NCI-H2081 (cell line): ENCODE results near the gene GPC5.
"Not testable (repeated sequence)": the region's sequence is repeated elsewhere in the genome, so short reads cannot be mapped to it uniquely, and the experiment has no call there.

Experiments used
- DNase-seq, 2 experiments: peaks; one replicate each; lab custom pipeline; 2025; lab: John Stamatoyannopoulos, UW

Gene GPC5

DNA sequence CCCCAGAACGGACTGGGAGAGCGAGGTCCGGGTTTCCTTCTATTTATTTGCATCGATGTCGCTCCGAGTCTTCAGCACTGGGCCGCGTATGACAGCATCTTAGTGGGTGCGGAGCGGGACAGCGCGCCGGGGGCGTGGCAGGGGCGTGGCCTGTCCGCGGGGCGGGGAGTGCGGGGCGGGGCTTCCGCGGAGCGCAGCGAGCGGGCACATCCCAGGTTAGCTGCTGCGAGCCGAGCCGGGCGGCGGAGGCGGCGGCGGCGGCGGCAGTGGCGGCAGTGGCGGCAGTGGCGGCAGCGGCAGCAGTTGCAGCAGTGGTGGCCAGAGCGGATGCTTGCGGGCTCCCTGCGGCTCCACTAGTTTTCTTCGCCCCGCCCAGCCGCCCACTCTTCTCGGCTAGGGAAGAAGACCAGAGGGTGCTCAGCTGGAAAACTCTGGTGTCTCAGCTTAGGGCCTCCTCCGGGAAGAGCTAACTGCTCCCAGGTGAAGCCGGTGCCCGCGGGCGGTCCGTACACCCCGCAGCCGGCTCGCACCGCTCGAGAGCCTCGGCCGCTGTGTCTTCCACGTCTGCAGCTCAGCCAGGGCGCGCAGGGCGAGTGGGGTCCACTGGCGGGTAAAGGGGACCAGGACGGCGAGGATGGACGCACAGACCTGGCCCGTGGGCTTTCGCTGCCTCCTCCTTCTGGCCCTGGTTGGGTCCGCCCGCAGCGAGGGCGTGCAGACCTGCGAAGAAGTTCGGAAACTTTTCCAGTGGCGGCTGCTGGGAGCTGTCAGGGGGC lies at the start of gene GPC5:
Gene GPC5 (plus strand): TSS at position 209 of the 776 bp plus-strand sequence.
- DNase-seq: peak; percentile 63 to 67

DNA sequence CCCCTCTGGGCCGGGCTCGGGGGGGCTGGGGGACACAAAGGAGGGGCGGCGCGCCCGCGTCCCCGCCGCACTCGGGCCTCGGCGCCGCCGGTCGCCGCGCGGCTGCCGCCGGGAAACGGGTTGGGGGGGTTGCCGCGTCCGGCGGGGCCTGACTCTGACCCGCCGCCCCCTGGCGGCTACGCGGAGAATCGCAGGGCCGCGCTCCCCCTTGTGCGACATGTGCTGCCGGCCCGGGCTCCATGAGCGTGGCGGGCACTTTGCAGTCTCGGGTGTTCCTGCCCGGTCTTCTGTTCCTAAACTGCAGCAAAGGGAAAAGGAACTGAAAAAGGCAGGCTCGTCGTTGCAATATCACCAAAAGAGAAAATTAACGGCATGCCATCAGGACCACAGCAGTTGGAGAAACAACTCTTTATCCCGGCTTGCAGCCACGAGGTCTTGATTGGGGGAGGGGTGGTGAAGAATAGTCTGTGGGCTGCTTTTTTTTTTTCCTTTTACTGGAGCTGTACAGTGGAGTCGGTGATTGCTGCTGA lies 49.5 kb upstream of the GPC5 start:
- DNase-seq: peak; percentile 91

DNA sequence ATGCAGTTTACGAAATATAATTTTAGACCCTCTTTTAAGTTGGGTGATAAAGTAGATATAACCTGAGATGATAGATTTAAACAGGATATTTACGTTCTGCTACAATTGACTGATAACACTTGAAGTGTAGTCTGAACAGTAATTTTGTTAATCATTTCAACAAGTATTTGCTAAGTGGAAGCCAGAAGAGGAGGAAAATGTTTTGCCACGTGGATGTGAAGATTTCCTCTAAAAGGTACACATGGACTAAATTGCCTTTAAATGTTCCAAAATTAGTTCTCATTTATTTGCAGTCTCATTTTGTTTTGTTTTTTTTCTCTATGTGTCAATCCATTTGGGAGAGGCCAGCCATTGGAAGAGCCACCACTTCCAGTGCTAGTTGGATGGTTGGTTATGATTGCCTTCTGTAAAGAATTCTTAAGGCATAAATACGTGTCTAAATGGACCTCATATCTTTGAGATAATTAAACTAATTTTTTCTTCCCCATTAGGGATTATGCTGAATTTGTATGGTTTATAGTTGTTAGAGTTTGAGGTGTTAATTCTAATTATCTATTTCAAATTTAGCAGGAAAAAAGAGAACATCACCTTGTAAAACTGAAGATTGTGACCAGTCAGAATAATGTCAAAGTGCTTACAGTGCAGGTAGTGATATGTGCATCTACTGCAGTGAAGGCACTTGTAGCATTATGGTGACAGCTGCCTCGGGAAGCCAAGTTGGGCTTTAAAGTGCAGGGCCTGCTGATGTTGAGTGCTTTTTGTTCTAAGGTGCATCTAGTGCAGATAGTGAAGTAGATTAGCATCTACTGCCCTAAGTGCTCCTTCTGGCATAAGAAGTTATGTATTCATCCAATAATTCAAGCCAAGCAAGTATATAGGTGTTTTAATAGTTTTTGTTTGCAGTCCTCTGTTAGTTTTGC lies 48.2 kb upstream of the GPC5 start:
- no peak for DNase-seq

DNA sequence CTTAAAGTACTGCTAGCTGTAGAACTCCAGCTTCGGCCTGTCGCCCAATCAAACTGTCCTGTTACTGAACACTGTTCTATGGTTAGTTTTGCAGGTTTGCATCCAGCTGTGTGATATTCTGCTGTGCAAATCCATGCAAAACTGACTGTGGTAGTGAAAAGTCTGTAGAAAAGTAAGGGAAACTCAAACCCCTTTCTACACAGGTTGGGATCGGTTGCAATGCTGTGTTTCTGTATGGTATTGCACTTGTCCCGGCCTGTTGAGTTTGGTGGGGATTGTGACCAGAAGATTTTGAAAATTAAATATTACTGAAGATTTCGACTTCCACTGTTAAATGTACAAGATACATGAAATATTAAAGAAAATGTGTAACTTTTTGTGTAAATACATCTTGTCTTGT lies 47.3 kb upstream of the GPC5 start:
- no peak for DNase-seq

DNA sequence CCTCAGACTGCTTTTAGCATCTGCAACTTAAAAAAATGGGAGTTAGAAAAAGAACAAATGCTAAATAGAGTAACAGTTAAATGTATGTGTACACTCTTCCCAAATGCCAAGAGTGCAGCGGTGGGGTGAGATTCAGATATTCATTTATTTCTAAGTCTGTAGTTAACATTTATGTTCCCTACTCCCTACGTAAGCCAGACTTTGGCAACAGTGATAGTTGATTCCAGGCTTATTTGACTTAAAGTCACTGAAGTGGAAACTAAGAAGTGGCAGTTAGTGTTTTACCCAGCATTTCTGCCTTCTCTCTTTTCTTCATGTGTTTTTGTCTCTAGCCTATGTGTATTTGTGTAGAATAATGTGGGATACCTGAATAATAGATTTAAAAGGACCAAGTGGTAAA lies 46.4 kb upstream of the GPC5 start:
- DNase-seq: no peak

DNA sequence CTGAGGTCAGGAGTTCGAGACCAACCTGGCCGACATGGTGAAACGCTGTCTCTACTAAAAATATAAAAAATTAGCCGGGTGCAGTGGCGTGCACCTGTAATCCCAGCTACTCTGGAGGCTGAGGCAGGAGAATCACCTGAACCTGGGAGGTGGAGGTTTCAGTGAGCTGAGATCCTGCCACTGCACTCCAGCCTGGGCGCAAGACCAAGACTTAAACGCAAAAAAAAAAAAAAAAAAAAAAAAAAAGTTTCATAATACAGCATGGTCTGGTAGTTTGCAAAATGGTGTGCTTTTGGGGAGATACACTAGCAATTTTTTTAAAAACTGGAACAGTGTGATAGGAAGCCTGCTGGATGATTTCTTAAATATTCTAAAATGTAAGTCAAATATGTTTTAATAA lies 45.5 kb upstream of the GPC5 start:
- not testable (repeated sequence) for DNase-seq

DNA sequence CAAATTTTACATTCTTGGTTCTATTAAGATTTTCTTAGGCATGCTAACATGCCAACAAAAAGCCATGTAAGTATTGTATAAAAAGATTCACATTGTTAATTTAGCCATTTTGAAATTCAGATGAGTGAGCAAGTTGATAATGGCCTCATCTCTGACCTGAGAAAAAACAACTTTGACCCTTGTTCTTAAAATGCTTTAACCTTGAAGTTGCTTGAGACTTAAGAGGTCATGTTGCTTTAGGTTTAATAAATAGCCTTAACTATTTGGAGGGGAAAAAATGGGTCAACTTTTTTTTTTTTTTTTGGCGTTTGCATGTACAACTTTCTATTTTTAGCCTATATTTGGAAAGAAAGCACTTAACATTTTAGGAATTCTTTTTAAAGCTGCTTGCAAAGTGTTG lies 44.9 kb upstream of the GPC5 start:
- no peak for DNase-seq

DNA sequence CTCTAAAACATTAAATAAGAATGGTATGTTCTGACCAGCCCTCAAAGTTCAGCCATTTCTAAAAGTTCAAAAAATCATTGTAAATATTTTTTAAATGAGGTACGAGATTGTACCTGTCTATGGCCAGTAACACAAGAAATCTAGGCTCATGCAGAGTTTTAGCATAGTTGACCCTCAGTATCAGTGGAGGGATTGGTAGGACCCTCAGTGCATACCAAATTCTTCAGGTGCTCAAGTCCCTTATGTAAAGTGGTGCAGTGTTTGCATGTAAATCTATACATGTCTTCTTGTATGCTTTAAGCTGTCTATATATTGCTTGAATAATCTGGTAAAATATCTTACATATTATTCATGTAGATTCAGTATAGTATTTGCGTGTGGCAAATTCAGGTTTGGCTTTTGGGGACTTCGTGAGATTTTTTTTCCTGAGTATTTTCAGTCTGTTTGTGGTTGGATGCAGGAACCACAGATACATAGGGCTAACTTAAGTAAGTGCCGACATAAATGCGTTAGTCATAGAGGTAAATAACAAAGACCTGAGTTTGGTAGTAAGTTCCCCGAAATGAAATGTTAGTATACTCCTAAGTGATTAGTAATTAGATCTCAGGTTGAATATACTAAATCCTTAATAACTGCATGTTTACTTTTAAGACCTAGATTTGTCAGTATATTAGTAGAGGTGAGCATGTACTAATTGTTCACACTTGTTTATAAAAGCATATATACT lies 43.2 kb upstream of the GPC5 start:
- DNase-seq: no peak

DNA sequence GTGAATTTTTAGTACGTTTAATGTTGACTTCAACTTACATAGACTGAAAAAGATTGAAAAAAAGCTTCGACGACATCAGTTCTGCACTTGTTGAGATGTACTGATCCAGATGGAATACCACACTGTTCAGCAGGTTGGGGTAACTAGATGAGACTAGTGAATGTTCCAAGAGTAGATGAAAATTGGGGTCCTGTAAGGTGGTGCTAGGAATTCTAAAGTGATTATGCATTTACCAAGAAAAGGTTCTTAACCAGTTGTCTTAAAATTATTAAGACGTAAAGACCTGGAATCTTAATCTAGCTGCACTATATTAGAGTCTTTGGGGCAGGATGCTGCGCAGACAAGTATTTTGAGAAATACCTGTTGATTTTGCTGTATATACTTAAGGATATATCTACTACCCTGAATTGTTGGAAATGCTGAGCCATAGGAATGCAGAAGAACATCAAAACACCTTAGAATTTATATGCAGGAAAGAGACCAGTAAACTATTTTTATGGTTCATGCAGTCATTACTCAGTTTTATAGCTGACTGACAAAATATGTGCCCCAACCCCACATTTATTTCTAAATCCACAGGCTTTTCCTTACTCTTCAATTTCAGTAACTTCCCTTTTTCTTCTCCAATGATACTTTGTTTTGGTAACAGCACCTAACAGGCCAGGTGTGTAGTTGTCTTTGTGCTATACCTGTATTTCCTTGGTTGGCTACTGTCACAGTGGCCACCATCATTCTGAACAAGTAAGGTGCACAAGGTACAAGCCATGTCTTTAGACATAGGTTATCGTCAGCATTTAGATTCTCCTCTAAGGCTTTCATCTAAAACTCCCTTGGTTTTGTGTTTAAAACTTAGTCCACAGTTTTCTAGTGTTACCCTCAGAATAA lies 42.4 kb upstream of the GPC5 start:
- DNase-seq: no peak

DNA sequence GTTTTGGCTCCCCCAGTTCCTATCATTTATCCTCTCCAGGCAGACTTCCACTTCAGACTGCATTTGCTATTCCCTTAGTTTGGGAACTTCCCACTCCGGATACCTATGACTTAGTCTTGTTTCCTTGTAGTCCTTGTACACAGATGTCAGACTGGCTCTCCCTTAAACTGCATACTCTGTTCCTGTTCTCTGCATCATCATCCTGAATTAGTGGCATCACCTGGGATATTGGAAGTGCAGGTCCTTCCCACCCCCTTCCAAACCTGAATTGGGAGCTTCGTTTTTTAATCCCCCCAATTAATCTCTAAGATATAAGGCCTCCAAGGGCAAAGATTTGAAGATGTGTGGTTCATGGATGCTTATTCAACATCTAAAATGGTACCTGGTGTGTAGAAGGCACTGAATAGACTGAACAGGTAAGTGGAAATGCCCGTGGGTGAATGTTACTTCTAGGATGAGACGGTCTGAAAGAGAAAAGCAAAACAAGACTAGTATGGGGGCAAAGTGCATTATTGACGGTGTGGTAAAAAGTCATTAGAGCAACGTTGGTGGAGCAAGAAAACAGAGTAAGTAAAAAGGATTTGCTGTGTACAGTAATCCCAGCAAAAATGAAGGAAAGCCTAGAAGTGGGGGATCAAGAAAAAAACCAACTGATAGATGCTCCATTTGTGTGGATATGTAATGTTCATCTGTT lies 41.4 kb upstream of the GPC5 start:
- DNase-seq: no peak

DNA sequence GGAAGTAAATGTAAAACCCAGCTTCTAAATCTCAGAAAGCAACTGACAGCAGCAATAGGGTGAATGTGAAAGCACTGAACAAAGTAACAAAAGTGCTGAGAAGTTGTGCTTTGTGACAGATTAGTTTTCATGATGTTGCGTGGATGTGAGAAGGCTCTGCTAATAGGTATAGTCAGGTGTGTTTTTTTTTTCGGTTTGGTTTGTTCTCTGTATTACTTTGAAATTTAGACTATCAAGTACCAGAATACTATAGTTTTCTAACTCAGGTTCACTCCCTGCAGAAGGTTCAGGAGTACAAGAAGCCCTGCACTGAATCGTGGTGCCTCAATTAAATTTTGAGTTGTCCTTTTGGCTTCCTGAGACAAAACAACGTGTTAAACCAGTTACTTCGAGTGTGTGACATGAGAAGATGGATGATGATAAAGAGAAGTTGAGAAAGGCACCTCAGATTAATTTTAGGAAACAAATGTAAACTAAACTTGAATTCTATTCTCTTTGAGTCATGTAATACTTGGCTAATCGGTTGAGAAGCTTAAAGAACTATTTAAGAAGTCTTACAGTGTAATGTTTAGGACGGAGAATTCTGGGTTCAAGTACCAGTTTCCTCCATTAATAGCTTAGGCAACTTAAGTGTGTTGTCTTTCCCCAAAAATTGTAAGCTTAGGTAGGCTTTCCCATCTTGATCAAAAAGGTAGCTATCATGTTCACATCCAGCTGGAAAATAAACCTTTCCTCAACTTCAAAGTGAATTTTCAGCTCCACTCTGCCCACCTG lies 40.6 kb upstream of the GPC5 start:
- no peak for DNase-seq

DNA sequence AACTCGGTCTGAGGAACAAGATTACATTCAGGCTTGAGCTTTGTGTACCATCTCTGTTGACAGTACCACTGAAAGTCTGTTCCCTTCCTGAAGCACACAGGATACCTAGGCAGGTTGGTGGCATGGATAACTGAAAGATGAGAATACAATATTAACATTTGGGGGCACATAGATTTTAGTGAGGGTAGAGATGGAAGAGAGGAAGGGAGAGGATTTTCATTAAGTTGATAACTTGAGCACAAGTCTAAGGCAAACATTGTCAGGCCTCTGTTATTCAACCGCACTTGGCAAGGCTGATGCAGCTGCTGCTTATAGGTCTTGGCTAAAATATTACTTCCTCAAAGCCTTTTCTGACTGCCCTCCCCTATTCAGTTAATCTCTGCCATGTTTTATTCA lies 40.0 kb upstream of the GPC5 start:
- DNase-seq: no peak

DNA sequence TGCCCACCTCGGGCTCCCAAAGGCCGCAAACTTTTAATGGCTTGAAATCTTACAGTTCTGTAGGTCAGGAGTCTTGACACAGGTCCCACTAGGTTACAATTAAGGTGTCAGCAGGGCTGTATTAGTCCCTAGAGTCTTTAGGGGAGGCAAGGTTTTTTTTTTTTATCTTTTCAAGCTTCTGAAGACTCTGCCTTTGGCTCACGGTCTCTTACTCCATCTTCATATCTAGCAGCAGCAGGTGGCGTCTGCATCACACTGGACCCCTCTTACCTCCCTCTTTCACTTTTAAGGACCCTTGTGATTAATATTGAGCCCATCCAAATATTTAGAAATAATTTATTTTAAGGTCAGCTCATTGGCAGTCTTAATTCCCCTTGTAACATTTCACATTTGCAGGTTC lies 39.3 kb upstream of the GPC5 start:
- no peak for DNase-seq

DNA sequence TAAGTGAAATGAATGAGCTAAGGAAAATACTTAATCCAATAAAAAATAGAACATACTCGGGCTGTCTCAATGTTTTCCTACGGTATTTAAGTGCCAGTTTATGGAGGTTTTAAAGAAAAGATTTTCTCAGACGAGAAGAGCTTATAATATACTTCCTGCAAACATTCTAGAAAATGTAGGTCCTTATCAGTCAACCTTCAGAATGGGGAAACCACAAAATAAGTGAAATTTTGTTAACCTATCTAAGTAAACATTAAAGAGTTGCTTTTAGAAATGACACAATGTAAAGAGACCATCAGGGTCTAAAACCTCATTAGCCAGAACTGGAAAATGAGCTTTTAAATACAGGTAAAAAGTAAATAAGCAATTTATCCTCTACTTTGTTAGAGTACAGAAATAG lies 38.8 kb upstream of the GPC5 start:
- DNase-seq: no peak

DNA sequence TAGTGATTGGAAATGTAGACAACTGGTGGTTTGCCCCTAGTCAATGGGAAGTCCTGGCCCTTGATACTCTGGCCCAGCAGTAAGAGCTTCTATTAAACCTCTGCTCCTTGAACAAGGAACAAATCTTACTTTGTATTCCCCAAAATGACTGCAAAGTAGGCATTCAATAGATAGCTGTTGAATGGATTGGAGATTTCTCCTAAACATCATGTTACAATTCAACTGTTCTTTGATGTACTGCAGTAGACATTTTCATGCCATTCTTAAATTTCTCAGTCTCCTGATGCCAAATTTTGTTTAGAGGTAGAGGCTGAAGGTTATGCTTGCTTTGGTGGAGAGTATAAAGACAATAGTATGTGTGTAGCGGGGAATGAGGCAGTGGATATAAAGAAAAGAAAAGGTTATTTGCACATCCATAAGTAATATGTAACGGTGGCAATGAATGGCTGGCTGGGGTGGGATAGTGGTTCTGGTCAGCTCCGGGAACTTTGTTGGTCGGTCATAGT lies 38.1 kb upstream of the GPC5 start:
- DNase-seq: no peak

DNA sequence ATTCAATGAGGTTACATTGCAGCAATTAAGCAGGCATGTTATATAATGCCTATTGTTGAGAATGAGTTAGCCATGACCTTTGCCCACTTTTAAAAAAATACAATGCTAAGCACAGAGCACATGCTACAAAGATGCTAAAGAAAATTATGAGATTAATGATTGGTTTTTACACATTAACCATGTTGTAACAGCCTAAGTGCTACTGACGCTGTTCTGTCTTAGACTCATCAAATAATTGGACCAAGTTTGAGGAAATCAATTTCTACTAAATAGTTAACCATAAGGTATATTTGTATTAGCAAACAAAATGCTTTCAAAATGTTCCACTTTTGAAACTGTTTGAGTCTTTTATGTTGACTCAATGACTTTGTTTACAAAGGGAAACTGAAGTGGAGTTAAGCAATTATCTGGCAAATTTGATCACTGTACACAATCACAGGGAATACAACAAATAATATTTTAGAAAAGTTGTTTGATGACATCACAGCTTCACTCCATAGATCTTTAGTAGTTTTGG lies 36.6 kb upstream of the GPC5 start:
- DNase-seq: no peak

DNA sequence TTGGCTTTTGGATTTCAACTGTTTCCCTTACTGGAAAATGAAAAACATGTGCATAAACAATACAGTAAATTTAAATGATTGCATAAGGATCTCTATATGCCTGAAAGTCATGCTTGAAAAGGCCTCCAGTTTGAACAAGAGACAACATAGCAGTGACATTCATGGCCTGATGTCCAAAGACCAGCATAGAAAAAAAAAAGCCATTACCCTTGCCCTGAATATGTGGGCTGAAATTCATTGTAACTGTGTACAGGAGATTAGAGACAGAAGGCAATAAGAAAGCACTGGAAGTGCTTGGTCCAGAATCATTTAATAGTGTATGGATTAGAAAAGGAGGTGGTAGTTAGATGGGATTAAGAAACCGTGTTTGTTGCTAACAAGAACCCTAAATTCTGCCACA lies 35.5 kb upstream of the GPC5 start:
- no peak for DNase-seq

DNA sequence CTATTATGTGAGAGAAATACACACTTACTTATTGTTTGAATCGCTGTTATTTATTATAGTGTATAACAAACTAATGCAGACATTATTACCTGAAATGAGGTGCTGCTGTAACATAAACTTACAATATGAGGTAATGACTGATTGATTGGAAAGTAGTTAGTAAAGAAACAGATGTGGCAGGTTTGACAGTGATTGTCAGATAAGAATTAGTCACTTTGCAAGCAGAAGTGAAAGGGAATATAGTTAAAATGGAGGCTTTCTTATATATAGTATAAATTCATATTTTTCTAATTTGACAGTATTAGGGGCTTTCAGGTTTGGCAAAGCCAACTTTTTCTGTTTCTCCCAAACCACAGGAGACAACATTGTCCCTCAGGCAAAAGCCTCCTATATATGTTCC lies 30.3 kb upstream of the GPC5 start:
- no peak for DNase-seq

DNA sequence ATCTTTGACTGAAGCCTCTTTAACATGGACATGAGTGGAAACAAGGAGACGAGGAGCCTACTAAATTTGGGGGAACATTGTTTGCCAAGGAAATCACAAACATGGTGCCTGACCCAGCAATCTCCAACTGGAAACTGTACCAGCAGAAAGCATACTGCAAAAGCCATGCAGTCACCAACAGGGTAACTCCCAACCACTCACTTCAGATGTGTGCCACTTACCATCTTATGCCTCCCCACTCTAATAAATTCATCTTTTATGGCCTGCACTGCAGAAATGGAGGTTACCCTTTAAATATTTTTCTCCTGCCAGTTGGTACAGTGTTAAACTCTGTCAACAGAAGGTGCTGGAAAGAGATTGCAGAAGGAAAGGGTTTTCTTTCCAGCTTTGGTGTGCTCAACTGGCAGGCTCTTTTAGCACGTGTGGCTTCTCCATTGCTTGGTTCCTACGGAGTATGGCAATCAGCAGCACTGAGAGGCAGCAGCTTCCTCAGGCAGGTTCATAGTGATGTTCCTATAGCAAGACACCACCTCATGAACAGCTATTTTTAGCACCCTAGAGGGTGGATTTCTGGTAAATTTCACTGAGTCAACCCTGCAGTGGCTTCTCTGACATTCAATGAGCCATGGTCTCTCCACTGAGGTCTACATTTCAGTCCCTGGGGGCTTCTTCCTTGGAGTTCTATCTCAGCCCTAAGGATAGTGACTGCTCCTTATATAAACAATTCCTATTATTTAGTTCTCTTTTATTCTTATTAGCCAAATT lies 29.6 kb upstream of the GPC5 start:
- DNase-seq: no peak
